Measurements from ENCODE around the gene CACNA2D3. TPM values are rescaled to one million over a fixed set of nuclear protein-coding genes. Genes with fewer than 3 reads are reported as not detected.

The CACNA2D3 gene
- 1.8 and 2.5 TPM in 2 replicates for total RNA-seq (ENCODE audit: low replicate concordance)
- long read RNA-seq, partial matches to known transcripts = 6 of 17 reads
- long read RNA-seq, other reads (novel, unspliced or antisense) = 11 of 17 reads

DNA sequence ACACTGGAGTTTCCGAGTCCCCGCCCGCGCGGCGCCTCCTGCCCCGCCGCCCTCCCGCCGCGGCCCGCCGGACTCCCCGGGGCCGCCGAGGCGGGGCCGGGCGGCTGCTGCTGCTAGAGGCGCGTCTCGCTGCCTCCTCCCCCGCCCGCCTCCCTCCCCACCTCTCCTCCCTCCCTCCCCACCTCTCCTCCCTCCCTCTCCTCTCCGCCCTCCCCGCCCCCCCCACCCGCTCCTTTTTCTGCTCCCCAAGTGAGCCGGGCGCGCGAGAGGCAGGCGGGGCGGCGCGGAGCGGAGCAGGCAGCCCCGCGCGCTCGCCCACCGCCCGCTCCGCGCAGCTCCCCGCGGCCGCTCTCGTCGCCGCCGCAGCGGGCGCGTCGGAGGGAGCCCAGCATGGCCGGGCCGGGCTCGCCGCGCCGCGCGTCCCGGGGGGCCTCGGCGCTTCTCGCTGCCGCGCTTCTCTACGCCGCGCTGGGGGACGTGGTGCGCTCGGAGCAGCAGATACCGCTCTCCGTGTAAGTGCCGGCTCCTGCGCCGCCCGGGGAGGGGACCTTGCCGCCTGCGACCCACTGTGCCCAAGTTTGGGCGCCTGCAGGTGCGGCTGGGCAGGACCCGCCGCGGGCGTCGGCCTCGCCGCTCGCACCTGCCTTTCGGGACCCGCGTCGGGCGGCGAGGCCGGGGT lies at the start of gene CACNA2D3:
Gene CACNA2D3 (plus strand): TSS at position 229 of the 679 bp plus-strand sequence.
- H3K9me3 Mint-ChIP-seq = no peaks in the 10 kb centered on the region
- H3K36me3 Mint-ChIP-seq = no peaks in the 10 kb centered on the region
- peaks cover 82% of the 10 kb centered on the region for H3K27me3 Mint-ChIP-seq
- H3K4me3 Mint-ChIP-seq = peak within 1 kb of the TSS; percentile 89
- TF ChIP-seq, protein P1, sequence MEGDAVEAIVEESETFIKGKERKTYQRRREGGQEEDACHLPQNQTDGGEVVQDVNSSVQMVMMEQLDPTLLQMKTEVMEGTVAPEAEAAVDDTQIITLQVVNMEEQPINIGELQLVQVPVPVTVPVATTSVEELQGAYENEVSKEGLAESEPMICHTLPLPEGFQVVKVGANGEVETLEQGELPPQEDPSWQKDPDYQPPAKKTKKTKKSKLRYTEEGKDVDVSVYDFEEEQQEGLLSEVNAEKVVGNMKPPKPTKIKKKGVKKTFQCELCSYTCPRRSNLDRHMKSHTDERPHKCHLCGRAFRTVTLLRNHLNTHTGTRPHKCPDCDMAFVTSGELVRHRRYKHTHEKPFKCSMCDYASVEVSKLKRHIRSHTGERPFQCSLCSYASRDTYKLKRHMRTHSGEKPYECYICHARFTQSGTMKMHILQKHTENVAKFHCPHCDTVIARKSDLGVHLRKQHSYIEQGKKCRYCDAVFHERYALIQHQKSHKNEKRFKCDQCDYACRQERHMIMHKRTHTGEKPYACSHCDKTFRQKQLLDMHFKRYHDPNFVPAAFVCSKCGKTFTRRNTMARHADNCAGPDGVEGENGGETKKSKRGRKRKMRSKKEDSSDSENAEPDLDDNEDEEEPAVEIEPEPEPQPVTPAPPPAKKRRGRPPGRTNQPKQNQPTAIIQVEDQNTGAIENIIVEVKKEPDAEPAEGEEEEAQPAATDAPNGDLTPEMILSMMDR (conservative IDR thresholded peaks at IDR 0.05) = no peak
- peaks cover 10% of the 10 kb centered on the region for H3K4me1 Mint-ChIP-seq (ENCODE audit: unreplicated experiment)
- peak within 1 kb of the TSS; percentile 23 for H3K27ac Mint-ChIP-seq
- DNase-seq (ENCODE audit: extremely low spot score, unreplicated experiment) = peak; percentile 67

DNA sequence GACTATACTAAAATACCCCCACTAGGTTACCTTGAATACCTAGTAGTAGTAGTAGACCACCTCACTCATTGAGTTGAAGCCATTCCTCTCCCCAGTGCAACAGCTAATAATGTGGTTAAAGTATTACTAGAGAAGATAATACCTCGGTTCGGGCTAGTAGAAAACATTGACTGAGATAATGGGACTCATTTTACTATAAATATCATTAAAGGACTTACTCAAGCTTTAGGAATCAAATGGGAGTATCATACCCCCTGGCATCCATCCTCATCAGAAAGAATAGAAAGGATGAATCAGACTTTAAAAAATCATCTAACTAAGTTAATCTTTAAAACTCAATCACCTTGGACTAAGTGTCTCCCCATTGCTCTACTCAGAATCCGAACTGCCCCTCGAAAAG lies 49.0 kb upstream of the CACNA2D3 start:
- H3K4me3 Mint-ChIP-seq = no peak overlapping the region
- no peaks in the 10 kb centered on the region for H3K36me3 Mint-ChIP-seq
- H3K4me1 Mint-ChIP-seq (ENCODE audit: unreplicated experiment) = peaks cover 5% of the 10 kb centered on the region
- TF ChIP-seq, protein P1 (conservative IDR thresholded peaks at IDR 0.05) = no peak
- DNase-seq (ENCODE audit: extremely low spot score, unreplicated experiment) = no peak
- H3K27me3 Mint-ChIP-seq = peaks cover 12% of the 10 kb centered on the region
- no peak overlapping the region for H3K27ac Mint-ChIP-seq
- H3K9me3 Mint-ChIP-seq = no peaks in the 10 kb centered on the region

DNA sequence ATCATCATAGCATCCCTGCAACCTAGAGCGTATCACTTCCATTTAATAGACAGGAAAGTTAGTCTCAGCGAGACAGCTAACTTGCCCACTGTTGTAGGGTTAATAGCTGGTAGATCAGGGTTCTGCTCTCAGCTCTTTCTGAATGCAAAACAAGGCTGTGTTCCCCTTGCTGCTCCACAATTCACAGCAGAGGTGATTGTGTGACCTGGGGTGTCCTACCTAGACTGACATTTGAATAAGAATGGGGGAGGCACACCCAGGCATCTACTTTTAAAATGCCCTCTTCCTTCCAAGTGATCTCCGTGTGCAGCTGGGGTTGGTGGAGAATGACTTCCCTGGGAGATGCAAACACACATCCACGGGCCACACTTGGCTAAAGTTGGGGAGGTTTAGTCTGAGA lies 43.0 kb upstream of the CACNA2D3 start:
- TF ChIP-seq, protein P1 (conservative IDR thresholded peaks at IDR 0.05) = no peak
- no peak overlapping the region for H3K4me3 Mint-ChIP-seq
- no peak overlapping the region for H3K27ac Mint-ChIP-seq
- H3K27me3 Mint-ChIP-seq = peaks cover 49% of the 10 kb centered on the region
- no peaks in the 10 kb centered on the region for H3K4me1 Mint-ChIP-seq (ENCODE audit: unreplicated experiment)
- no peak for DNase-seq (ENCODE audit: extremely low spot score, unreplicated experiment)
- H3K36me3 Mint-ChIP-seq = no peaks in the 10 kb centered on the region
- no peaks in the 10 kb centered on the region for H3K9me3 Mint-ChIP-seq

DNA sequence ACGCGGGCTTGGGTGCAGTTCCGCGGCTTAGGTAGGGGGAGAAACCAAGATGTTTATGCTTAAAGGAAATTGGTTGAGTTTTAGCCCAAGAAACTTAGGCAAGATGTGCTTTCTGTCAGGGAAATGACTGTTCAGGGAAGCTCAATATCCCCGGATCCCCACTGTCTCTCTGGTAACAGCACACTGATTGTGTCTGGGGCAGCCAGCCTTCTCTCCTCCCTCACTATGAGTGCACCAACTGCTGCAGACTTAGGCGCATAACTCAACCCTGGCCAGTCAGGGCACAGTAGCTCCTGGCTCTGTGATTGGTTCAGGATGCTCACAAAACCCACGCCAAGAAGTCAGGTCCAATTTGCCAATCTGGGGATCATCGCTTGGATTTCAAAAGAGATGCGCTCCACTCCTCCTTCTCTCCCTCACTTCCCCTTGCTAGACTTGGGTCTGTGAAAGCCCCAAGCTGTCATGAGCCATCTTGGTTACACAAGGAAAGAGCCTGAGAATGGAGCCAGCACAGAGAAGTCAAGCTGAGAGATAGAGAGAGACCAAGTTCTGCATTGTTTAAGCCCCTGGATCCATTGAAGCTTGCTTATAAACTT lies 42.5 kb upstream of the CACNA2D3 start:
- no peaks in the 10 kb centered on the region for H3K36me3 Mint-ChIP-seq
- no peak overlapping the region for H3K27ac Mint-ChIP-seq
- H3K4me1 Mint-ChIP-seq (ENCODE audit: unreplicated experiment) = no peaks in the 10 kb centered on the region
- TF ChIP-seq, protein P1 (conservative IDR thresholded peaks at IDR 0.05) = no peak
- H3K9me3 Mint-ChIP-seq = no peaks in the 10 kb centered on the region
- peaks cover 55% of the 10 kb centered on the region for H3K27me3 Mint-ChIP-seq
- DNase-seq (ENCODE audit: extremely low spot score, unreplicated experiment) = no peak
- no peak overlapping the region for H3K4me3 Mint-ChIP-seq

DNA sequence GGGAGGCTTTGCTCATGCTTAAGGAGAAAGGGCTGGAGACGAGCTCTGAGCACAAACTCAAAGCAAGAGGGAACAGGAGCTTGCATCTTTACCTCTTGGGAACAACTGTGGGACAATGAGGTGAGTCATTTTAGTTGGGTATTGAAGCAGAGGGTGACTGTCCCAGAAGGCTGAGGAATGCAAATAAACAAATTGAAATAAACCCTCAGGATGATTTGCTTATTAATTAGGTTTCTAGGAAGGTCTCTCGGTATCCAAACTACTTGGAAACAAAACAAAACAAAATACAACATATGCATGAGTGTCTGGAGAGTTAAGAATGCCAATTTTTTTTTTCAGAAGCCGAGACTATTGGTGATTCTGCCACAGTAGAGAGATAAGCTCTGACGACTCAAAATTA lies 38.4 kb upstream of the CACNA2D3 start:
- DNase-seq (ENCODE audit: extremely low spot score, unreplicated experiment) = no peak
- Mint-ChIP-seq H3K36me3 (no peaks in the 10 kb centered on the region), H3K4me3 (no peak overlapping the region), H3K27ac (no peak overlapping the region), H3K4me1 (ENCODE audit: unreplicated experiment) (peaks cover 11% of the 10 kb centered on the region), H3K27me3 (peaks cover 74% of the 10 kb centered on the region), H3K9me3 (no peaks in the 10 kb centered on the region)
- TF ChIP-seq, protein P1 (conservative IDR thresholded peaks at IDR 0.05) = no peak
